GM19452 (cell line): ENCODE data around the gene GARIN5B.

Experiments
- ATAC-seq: cut with Tn5 transposase; IDR thresholded peaks from one replicate; pipeline ENCODE4 v1.9.1; 2021; ENCODE audit not compliant: unreplicated experiment

GARIN5B gene

DNA sequence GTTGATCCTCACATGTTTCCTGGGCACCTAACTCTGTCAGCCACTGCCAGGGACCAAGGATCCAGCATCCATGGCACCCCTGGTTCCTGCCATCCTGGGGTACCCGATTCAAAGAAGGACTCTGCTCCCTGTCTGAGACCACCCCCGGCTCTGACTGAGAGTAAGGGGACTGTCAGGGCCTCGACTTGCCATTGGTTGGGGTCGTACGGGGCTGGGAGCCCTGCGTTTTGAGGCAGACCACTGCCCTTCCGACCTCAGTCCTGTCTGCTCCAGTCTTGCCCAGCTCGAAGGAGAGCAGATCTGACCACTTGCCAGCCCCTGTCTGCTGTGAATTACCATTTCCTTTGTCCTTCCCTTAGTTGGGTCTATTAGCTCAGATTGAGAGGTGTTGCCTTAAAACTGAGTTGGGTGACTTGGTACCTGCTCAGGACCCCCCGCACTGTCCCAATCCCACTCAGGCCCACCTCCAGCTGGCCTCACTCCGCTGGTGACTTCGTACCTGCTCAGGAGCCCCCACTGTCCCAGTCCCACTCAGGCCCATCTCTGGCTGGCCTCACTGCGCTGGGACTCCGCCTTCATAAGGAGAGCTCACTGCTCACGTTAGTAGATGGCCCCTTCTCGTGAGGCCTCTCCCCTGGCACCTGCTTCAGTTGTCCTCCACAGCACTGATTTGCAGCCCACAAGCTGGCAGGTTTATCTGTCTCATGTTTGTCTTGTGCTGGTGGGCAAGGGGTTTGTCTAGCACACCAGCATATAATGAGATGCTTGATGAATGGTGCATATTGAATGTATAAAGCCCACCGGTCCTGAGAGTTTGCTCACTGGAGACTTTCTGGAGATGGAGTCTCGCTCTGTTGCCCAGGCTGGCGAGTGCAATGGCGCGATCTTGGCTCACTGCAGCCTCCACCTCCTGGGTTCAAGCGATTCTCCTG is 26.6 kb upstream of the GARIN5B start:
- no peak for ATAC-seq

DNA sequence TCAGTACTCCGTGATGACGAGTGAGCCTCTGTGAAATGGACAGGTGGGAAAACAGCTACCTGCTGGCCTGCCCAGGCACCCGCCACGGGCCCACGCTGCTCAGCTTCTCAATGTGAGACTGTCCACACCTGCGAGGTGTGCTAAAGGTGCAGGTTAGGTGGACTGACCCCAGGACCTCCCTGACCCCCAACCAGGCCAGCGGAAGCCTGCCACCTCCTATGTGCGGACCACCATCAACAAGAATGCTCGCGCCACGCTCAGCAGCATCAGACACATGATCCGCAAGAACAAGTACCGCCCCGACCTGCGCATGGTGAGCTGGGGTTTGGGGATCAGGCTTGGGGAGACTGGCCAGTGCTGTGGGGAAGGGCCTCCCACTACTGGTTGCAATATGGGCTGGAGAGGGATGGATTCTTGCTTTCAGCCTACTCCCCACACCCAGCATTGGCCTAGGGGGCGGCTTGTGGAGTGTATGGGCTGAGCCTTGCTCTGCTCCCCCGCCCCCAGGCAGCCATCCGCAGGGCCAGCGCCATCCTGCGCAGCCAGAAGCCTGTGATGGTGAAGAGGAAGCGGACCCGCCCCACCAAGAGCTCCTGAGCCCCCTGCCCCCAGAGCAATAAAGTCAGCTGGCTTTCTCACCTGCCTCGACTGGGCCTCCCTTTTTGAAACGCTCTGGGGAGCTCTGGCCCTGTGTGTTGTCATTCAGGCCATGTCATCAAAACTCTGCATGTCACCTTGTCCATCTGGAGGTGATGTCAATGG is 24.9 kb upstream of the GARIN5B start:
- no peak for ATAC-seq

DNA sequence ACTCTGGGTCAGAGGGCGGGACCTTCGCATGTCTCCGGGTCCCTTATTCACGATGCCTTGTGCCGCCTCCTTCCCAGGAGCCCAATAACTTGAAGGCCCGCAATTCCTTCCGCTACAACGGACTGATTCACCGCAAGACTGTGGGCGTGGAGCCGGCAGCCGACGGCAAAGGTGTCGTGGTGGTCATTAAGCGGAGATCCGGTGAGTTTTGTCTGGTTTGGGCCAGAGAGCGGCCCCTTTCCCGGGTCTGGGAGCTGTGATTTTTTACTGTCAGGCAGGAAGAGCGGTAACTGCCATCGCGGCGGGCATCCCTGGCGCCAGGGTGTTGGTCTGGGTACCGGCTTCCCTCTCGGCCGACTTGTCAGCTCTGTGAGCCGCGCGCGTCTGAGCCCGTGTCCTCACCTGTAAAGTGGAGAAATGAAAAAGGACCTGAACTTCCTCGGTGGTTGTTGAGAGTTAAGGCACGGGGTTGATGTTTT is 23.5 kb upstream of the GARIN5B start:
- ATAC-seq: no peak

DNA sequence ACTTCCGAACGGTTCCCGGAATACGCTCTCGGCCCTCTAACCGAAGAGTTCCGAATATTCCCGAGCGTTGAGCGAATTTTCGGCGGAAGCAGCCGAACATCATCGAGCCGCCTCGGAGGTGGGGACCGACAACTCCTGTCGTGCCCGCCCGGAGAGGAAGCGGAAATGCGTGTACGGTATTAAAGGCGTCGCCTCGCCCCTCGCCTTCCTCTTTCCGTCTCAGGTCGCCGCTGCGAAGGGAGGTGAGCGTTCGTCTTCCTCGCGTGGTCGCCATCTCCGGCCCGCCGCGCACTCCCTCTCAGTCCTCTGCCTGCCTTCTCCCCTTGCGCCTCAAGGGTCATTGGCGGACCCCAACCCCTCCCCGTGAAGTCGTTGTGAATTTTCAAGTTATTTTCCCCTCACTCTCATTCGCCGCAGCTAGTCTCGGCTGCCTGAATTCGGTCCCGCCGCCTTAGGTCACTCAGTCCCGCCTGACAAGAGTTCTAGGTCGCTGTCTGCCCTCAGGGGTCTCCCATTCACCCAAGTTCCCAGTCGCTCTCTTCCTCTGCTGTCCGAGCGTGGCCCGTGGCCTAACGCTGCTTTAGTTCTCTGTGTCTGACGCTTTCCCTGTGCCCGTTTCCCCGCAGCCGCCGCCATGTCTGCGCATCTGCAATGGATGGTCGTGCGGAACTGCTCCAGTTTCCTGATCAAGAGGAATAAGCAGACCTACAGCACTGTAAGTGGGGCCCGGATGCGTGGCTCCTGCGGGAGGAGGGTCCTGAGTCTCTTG is 22.8 kb upstream of the GARIN5B start, which contains the start of gene RPL28:
Gene RPL28, plus strand, starts transcription at position 209 of the 769 bp plus-strand sequence. Its CDS starts 426 bp downstream, at position 635.
- peak; percentile 54 for ATAC-seq

DNA sequence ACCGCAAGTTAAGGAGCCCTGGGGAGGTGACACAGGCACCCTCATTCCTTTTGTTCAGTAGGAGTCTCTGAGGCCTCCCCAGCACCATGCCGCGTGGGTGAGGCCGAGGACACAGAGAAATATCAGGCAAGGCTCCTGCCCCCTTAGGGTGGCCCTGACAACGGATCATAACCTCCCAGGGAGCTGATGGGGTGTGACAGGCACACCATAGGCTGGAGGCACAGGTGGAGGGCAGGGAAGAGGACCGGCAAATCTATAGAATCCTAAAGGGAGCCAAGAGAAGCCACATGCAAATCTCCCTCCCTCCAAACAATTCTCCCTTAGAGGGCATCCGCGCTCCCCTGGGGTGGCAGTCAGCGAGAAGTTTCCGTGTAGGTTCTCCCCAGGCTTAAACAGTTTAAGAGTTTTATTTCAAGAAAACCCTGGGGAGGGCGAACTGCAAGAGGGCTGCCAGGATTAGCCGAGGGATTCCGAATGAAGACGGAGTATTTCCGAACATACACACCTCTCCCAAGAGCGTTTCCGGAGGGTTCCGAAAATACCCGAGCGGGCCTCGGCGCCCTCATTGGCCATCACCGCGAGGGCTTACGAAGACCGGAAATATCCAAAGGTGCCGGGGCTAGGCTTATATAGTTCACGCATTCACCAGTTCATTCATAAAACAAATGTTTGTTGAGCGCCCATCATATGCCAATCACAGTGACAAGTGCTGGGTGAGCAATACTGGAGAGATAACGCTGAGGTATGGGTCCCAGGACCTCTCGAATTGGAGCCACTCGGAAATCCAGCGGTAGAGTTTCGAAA is 22.1 kb upstream of the GARIN5B start:
- ATAC-seq: peak; percentile 64

DNA sequence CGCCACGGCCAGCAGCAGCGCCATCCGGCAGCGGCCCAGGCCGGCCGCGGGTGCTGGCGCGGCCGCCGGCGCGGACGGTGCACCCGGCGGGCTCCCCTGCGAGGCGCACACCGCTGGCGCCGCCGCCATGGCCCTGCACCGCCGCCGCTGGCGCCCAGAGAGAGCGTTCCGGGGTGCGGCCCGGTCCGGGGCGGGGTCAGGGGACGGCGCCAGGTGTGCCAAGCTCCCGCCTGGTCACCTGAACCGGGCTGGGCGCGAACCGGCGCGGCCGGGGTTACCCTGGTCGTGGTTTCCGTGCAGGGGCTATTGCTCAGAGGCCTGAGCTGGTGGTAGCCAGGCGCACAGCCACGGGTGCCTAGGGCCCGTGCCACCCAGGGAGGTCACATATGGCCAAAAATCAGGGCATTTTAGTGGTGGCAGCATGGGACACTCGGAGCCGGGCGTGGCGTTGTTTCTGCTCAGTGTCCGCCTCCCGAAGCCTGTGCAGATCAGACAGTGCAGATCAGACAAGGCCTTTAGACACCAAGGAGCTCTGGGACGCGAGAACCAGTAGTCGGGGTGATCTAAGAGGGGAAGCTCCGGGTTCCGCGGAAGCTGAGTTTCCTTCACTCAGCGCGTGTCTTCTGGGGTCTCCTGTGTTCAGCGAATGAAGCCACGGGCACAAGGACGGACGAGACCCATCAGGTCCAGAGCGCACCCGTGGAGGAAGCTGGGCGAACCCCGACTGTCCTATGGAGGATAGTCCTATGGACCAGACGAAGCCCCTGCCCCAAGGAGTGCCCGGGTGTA is 21.3 kb upstream of the GARIN5B start, which contains the start of gene TMEM238:
Gene TMEM238, minus strand, starts transcription at position 162 of the 789 bp plus-strand sequence. Its CDS starts 33 bp downstream, at position 129.
- ATAC-seq: no peak

DNA sequence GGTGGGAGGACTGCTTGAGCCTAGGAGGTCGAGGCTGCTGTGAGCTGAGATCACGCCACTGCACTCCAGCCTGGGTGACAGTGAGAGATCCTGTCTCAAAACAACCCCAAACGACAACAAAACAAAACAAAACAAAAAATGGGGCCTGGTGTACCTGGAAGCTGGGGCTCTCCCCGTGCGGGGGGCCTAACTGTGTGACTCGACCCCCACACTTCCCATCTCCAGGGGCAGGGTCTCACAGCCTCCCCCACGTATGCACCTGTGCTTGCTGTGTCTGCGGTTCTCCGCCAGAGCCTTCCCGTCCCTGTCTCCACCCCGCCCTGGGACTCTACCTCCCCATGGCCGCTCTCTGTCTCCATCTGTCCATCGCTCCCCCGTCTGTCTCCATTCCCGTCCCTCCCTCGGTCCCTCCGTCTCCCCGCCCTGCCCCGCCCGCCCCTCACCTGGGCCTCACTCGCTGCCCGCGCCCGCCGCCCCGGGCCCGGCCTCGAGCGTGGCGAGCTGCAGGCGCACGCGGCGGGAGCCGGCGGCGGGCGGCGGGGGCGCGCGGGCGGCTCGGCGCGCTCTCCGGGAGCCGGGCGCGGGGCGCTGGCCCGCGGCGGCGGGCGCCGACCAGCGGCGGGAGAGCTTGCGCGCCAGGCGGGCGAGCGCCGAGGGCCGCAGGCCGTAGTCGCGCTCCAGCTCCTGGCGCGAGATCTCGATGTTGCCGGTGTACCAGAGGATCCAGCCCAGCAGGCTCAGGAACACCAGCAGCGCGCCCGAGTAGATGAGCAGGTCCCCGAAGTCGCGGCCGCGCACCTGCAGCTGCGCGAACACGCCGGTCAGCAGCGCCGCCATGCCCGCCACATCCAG is 20.4 kb upstream of the GARIN5B start:
- ATAC-seq: no peak

DNA sequence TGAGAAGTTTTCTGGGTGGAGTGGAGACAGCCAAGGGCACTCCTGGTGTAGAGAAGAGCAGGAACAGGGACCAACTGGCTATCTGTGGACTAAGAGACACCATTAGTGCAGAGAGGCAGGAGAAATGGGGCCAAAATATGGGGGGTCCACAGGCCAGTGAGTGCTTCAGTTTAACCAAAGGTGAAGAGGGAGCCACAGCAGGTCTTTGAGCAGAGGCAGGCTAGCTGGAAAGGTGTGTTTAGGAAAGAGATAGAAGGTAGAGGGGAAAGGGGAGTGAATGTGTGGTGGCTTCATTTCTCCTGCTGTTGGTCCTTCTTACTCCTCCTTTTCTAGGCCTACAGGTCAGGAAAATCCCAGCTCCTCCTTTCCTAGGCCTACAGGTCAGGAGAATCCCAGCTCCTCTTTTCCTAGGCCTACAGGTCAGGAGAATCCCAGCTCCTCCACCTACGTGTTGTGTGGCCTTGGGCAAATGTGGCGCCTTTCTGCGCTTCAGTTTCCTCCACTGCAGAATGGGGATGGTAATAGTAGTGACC is 19.5 kb upstream of the GARIN5B start:
- no peak for ATAC-seq

DNA sequence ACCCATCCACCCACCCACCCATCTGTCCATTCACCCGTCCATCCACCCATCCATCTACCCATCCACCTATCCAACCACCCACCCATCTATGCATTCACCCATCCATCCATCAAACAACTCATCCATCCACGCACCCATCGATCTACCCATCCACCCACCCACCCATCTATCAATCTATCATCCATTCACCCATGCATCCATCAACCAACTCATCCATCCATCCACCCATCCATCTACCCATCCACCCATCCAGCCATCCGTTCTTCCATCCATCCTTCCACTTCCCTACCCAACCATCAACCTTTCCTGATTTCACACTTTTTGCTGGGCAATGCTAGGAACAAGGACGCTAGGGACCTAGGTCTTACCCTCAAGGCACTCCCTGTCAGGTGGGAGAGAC is 19.0 kb upstream of the GARIN5B start:
- ATAC-seq: no peak

DNA sequence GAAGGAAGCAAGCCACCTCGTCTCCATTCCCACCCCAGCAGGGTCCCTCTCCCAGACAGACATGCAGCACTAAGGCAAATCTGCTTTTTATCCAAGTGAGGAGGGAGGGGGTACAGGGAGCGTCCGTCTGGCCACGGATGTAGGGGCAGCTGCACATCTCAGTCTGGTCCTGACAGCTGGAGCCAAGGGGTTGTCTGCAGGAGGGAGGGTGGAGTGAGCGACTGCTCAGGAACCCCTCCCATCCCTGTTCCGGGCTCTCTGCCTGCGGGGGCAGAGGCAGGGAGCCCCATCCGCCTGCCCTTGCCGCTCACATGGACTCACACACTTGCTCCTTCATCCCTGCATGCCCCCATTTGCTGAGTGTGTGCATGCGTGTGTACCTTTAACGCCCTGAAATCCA is 16.1 kb upstream of the GARIN5B start:
- no peak for ATAC-seq

DNA sequence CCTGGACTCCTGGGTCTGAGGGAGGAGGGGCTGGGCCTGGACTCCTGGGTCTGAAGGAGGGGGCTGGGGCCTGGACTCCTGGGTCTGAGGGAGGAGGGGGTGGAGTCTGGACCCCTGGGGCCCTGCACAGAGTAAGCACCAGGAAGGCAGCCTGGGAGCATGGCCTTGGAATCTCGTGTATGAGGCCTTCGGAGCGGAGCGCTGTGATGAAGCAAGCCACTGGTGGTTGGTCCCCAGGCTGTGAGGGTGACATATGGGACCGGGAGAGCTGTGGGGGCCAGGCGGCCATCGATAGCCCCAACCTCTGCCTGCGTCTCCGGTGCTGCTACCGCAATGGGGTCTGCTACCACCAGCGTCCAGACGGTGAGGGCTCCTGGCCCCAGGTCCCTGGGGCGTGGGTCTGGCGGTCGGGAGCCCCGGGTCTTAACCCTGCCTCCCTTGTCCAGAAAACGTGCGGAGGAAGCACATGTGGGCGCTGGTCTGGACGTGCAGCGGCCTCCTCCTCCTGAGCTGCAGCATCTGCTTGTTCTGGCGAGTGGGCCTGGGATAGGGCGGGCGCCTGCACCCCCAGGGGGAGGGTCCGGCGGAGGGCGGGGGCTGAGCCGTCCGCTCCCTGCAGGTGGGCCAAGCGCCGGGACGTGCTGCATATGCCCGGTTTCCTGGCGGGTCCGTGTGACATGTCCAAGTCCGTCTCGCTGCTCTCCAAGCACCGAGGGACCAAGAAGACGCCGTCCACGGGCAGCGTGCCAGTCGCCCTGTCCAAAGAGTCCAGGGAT is 14.5 kb upstream of the GARIN5B start:
- no peak for ATAC-seq

DNA sequence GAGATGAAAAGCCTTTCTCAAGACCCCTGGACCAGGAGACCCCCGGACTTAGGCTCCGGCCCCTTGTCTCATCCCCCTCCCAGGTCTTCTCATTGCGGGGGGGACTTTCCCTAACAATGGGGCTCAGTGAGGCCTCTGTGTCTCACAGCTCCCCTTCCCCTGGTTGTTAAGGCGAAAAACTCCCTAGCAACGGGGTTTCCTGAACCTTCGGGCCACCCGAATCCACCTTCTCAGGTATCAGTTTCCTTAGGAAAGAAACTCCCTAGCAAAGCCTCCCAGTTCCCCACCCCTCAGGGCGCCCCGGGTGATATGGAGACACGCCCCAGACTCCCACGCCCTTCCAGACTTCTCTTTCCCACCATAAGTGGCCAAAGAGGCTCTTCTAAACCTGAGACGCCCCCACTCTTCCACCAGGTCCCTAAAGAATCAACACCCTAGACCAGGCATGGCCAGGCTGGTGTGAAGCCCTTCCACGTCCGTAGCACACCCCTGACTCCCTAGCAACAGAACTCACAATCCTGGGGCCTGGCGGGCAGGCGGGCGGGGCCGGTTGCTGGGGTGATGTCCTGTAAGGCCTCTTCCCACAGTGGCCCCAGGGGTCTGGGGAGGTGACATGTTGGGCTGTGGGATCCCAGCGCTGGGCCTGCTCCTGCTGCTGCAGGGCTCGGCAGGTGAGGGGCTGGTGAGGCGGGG is 13.3 kb upstream of the GARIN5B start, which contains the start of gene TMEM190:
Gene TMEM190, plus strand, starts transcription at position 586 of the 693 bp plus-strand sequence. Its CDS starts 28 bp downstream, at position 614.
- no peak for ATAC-seq

DNA sequence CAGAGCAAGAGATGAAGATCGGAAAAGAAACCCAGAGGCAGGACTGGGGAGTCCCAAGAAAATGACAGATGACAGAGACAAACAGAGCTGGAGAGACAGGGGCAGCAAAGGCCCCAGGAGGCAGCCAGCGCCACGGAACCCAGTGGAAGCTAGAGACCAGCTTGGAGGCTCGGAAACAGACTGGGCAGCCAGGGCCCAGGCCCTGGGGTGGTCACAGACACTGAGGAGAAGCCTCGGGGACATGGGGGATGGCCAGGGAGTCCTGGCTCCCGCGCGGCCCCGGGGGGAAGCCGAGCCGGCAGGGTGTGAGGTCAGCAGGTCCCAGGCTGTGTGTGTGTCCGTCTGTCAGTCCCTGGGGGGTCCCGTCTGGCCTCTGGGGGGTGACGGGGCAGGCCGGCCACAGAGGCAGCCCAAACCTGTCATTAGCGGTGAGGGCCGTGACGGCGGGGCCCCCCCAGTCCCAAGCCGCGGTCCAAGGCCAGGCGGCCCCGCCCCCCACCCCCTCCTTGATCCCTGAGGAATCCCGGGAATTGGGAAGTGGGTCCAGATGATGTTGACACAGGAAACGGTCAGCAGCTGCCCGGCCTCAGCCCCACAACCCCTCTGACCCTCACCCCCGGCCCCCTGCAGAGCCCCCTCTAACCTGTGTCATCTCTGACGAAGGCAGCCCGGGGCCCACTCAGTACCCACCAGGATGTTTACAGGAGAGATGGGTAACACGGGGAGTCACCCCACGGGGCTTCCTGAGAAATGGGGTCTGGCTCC is 11.1 kb upstream of the GARIN5B start:
- no peak for ATAC-seq

DNA sequence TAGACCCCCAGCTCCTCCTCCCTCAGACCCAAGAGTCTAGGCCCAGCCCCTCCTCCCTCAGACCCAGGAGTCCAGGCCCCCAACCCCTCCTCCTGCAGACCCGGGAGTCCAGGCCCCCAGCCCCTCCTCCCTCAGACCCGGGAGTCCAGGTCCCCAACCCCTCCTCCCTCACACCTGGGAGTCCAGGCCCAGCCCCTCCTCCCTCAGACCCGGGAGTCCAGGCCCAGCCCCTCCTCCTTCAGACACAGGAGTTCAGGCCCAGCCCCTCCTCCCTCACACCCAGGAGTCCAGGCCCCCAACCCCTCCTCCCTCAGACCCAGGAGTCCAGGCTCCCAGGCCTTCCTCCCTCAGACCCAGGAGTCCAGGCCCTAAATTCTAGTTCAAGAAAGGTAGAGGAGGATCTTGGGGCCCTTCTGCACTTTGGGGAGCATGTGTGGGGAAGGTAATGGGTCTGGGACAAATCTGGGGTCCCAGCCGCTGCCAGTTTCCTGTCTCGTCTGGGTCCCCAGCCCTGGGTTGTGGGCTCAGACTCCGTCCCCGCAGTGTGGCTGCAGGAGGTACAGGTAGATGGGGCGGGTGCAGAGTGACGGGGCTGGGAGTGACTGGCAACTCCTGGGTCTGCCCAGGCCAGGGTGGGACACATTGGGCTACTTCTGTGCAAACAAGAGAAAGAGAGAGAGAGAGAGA is 10.4 kb upstream of the GARIN5B start:
- ATAC-seq: no peak
